Ramos (cell line): ENCODE measurements around the gene CST11.

Experiments used
- in situ Hi-C: fragments of 300-500 bp; cut with MboI; formaldehyde crosslinking; loops from one replicate; pipeline ENCODE4 v1.14.3; 2022; ENCODE audit warnings: low sequenced_read_pairs; ENCODE audit not compliant: unreplicated experiment

CST11 gene

DNA sequence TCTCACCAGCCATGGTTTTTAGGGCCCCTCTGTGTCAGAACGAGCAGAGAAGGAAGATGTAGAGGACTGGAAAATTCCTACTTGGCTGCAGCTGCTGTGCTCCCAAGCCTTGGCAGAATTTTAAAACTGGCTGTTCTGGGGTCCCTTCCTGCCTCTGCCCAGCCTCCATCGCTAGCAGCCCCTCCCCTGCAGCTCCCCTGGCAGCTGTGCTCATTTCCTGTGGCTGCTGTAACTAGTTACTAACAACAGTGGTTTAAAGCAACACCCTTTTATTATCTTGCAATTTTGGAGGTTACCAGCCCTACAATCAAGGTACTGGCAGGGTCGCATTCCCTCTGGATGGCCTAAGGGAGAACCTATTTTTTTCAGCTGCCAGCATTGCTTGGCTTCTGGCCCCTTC lies 3.7 kb upstream of the CST11 start:
- in situ Hi-C loops = loop anchor here (25.0 kb wide), 1 partner anchor 769 kb away; no protein-coding TSS in a partner anchor

DNA sequence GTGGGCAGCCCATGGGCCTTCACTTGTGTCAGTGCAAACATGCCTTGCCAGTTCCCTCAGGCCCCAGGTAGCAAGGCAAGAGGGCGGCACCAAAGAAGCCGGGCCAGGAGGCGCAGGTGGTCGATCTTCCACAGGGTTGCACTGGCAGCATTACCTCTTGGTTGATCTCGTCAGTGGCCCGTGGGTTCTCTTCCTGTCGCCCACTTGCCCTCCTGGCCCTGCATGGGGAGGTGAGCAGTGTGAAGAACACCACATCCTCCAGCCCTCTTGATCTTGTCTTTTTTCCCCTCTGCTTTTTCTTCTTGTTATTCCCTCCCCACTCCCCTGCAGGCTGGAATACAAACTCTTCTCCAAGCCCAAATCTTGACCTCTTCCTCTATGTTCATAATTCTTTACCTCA lies 3.0 kb upstream of the CST11 start:
- in situ Hi-C loops = loop anchor here (25.0 kb wide), 1 partner anchor 768 kb away; no protein-coding TSS in a partner anchor

DNA sequence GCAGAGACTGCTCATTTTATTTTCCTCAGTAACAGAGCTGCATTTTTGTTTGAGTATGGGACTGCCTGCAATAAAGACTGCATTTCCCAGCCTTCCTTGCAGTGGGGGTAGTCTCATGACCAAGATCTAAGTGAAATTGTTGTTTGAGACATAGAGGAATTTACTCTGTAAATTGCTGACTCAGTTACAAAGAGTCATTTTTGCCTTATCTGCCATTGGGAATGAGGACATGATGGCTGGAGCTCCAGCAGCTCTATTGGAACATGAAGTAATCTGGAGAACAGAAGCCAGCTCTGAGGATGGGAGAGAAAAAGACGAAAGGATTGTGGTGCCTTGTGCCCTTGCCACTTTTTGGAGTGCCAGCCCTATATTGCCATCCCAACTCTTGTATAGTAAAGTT lies 2.1 kb upstream of the CST11 start:
- in situ Hi-C loops = loop anchor here (25.0 kb wide), 1 partner anchor 768 kb away; no protein-coding TSS in a partner anchor

DNA sequence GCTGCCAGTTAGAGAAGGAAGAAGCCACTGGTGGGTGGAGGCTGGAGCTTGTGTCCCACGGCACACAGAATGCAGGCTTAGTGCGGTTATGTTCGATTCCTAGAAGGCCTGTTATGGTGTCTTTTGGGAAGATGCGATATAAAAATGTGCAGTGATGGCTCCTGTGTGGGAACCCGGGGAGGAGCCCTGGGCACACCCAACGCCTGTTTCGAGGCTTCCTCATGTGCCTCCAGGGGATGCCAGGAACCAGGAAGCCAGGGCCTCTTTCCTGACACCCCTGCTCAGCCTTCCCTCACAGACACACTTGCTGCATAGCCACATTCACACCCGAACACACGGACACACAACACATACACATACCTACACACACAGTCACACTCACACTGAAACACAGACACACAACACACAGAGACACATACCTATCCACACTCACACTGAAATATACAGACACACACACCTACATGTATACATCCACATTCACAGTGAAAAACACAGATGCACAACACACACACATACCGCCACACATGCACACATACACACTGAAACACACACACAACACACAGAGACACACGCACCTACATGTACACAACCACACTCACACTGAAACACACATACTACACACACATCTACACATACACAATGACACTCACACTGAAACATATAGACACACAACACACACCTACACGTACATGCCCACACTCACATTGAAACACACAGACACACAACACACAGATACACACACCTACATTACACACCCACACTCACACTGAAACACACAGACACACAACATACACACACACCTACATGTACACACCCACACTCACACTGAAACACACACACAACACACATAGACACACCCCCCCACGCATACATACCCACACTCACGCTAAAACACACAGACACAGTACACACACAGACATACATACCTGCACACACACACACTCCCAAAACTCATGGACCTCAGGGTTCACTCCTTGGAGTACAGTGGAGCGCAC lies 1.2 kb upstream of the CST11 start:
- in situ Hi-C loops = loop anchor here (25.0 kb wide), 1 partner anchor 767 kb away; no protein-coding TSS in a partner anchor

DNA sequence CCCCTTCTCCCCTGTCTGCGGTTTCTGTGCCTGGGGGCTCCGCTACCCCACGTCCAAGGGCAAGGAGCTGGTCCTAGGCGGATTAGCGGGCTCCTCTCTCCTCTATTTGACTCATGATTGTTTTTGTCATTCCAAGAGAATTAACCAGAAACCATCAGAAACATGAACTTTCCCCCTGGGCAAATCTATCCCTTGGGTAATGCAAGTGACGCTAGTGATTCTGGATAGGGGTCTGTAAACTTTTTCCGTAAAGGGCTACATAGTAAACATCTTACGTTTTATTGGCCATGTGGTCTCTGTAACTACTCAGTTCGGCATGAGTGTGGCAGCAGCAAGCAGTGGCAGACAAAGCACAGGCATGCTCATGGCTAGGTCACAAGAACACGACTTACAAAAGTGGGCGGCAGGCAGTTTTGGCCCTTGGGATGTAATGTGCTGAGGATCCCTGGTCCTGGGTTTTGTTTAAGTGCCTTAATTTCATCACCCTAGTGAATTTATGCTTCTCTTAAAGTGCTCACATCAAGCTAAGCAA lies 654 bp downstream of the CST11 start:
- in situ Hi-C loops = loop anchor here (25.0 kb wide), 1 partner anchor 765 kb away; no protein-coding TSS in a partner anchor

DNA sequence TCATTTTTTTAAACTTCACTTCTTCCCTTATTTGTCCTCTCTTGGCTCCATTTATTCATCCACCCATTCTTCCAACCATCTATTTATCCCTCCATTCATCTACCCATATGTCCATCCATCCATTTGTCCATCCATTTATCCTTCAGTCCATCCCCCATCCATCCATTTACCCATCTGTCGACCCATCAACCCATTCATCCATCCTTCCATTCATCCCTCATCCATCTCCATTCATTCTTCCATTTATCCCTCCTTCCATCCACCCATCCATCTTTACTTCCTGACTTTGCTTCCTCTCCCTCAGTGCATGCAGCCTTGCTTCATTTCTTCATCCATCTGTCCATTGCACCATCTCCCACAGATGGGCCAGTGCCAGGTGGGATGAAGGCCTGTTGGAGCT lies 1.8 kb downstream of the CST11 start:
- in situ Hi-C loops = loop anchor here (25.0 kb wide), 1 partner anchor 764 kb away; no protein-coding TSS in a partner anchor

DNA sequence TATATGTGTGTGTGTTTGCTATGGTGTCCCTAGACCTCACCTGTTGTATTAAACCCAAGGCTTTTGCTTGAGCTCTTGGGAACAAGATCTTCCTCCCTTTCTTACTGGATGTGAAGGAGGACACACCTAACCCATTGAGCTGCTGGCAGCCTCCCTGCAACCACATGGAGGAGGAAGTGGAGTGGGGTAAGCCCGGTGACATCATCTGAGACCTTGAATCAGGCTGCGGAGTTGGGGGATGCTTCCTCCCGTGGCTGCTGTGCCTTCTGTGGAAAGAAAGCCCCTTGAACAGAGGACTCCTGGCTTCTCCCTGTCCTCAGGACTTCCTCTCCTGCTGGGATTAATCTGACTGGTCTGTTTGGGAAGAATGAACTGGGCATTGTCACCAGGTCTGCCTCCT lies 3.3 kb downstream of the CST11 start:
- in situ Hi-C loops = no loop called here

DNA sequence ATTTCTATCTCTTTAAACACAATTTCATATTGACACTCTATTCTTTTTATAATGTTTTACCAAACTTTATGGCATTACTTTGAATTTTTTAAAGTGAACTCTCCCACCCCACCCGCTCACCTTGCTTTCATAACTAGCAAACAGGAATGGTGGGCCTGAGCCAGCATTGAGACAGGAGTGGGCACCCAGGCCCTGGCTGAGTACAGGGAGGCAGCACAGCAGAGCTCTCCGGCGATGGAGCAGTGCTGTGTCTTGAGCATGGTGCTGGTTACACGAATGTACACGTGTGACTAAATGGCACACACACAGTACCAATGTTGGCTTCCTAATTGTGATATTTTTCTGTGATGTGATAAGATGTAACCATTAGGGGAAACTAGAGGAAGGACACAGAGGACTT lies 4.5 kb downstream of the CST11 start:
- in situ Hi-C loops = no loop called here

DNA sequence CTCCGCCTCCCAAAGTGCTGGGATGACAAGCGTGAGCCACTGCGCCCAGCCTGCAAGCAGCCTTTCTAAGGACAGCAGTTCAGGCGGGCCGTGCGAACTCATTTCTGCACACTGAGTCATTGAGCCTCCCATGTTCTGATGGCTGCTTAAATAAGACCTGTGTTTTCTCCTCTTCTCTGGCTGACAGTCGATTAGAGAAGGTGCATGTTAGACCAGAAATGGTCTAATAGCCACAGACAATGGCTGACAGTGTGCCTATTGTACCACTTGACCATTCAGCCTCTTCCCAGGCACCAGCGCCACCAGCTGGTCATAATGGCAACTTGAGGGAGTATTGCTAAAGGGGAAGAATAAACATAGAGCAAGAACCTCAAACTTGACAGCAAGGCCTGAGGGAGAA lies 6.2 kb downstream of the CST11 start:
- in situ Hi-C loops = no loop called here

DNA sequence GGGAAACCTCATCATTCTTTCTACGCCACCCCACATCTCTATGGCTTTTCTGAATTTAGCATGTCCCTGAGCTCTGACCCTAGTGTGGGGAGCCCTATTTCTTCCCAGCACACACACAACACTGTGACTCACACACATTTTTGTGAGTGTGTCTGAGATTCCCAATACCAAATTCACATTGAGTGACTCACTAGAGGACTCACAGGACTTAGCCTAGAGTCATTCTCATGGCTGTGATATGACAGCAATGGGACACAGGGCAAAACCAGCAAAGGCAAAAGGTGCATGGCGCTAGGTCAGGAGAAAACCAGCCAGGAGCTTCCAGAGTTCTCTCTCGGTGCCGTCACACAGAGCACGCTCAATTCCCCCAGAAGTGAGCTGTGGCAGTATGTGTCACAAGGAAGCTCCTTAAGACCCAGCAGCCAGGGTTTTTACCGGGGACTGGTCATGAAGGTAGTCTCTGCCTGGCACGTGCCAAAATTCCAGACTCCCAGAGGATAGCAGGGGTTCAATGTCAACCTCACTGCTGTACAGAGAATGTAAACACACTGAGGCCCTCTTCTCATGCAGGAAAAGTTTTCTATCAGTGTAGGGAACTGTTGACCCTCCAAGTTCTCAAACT lies 7.0 kb downstream of the CST11 start:
- in situ Hi-C loops = no loop called here

DNA sequence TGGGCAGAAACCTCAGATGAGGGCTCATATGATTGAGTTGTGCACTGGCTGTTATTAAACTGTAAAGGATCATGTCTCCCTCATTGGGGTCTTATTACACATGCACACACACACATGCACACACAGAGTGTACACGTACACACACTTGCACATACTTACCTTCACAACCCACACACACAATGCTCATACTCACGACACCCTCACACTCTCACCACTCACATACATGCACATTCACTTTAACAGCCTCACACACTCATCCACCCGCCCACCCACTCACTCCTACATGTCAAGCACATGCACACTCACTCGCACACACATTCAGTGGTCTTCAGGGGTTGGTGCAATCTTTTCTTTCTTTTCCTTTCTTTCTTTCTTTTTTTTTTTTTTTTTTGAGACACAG lies 7.8 kb downstream of the CST11 start:
- in situ Hi-C loops = no loop called here

DNA sequence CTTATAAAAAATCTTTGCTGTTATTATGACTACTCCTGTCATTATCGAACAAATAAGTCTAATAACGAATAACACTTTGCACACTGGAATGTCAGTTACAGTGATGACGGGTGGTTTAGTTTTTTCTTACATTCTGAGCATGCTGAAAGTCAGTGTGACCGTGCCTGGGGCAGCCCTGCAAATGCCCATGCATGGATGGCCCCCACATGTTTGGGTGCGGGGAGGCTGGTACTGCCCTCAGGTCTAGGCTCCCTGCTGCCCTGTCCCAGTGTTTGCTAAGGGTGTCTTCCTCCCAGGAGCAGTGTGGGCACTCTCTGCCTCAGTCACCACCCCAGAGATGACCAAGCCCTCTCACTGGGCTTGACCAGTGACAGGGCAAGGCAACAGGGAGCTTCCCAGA lies 10.2 kb downstream of the CST11 start:
- in situ Hi-C loops = no loop called here

DNA sequence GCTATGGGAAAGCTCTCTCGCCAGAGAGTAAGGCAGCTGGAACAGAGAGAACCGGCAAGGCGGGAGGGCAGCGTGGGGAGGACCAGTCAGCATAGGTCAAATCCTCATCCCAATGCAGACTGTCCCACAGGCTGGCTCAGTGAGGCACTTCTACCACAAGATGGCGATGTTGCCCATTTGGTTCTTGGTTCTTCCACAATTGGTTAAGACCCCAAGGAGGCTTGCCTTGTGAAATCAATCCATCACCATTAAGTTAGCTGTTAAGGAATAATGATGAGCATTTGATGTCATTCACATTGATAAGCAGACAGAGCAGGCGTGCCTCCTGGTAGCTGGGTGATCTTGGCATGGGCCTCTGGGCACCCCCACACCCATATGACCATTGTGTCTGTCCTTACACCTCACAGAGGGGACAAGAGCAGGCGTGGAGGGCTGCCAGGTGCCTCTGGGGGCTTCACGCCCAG lies 10.8 kb downstream of the CST11 start:
- in situ Hi-C loops = no loop called here

DNA sequence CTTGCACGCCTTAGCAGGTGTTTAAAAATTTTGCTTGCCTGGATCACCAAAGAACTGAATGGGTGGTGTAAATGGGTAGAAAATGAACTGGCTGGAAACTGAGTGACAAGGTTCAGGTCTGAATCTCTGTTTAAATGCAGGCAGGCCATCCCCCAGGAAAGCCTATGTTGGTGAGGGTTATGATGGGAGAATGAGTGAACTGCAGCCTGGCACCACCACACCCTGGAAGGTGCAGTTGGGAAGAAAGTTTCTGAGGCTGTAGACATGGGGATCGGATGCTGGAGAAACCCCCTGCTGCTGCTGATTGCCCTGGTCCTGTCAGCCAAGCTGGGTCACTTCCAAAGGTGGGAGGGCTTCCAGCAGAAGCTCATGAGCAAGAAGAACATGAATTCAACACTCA lies 12.7 kb downstream of the CST11 start:
- in situ Hi-C loops = no loop called here

DNA sequence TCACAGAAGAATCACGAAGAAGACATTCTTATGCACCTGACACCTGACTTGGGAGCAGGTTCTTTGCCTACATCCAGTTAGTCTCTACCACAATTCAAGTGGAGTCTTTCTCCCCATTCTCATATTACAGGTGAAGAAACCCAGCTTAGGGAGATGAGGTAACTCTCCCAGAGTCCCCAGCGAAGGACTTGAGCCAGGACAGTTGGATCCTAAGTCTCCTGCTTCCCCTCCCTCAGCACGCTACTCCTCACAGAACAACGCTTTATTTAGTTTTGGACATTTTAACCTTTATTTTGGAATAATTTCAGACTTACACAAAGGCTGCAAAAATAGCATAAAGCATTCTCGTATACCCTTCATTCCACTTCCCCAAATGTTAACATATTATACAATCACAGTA lies 14.0 kb downstream of the CST11 start:
- in situ Hi-C loops = no loop called here

DNA sequence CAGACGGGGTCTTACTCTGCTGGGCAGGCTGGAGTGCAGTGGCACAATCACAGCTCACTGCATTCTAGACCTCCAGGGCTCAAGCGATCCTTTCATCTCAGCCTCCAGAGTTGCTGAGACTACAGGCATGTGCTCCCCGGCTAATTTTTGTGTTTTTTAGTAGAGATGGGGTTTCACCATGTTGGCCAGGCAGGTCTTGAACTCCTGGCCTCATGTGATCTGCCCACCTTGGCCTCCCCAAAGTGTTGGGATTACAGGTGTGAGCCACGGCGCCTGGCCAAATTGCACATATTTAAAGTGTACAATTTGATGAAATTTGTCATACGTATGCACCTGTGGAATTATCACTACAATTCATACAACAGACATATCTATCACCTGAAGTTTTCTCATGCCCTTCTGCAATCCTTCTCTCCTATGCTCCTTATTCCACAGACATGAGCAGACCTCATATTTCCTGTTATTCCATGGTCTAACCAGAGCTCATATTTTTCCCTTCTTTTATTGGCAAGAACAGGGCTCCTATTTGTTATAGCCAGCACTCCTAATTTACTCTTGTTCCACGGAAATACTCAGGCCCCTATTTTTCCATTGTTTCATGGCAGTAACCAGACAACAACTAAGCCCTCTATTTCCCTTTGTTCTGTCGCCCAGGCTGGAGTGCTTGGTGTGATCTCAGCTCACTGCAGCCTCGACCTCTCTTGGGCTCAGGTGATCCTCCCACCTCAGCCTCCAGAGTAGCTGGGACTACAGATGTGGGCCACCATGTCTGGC lies 15.4 kb downstream of the CST11 start:
- in situ Hi-C loops = no loop called here

DNA sequence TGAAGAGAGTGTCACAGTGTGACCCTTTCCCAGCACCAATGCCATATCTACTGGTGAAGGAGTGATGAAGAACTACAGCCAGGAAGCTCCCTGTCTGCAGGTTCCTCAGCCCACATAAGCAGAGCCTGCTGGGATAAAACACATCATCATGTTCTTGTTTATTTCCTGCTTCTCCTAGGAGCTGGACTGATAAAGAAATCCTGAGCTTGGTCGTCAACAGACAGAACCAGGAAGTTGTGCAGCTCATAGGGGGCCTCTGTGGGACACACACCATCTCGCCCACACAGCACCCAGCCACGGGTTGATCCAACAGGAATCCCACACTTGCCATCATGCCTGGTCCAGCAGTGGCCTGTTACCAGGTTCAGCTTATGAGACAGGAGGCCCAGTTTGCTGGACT lies 16.0 kb downstream of the CST11 start:
- in situ Hi-C loops = no loop called here

DNA sequence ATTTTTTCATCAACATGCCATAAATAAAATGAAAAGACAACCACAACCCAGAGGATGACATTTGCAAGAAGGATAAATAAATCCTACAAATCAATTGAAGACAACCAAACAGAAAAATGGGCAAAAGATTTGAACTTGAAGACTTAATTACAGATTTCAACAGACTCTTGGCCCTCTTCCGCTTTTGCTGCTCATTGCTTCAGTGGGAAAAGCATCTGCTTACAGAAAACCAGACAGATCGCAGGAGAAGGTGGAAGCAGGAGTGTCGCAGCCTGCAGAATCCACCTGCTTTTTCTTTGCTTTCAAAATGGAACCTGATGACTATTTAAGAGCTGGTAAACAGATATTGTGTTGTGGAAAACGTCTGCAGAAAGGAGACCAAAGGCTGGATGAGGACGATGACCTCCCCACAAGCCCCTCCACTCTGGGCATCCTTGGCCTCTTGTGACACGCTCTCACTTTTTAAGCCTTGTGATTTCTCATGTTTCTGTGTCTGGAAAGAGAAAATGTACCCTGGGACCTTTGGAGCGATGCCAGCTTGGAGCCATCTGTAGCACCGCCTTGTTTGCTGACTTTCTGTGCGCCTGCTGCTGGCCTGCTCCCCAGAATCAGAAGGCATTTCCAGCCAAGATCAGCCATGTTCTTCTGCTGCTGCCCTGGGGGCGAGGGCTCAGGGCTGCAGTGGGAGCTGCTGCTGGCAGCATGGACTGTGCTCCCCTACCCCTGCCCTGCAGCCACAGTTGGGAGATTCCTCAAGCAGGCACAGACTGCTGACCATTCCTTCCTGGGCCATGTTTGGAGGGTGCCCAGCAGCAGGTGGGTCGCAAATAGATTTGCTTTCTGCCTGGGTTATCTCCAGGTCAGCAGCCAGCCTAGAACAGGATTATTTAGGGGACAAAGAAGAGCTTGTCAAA lies 16.8 kb downstream of the CST11 start:
- in situ Hi-C loops = no loop called here
